Nephron progenitor cell (in vitro differentiated cells): Measurements from ENCODE around the gene C6orf62.
"Not testable (repeated sequence)": the region's sequence is repeated elsewhere in the genome, so short reads cannot be mapped to it uniquely, and the experiment has no call there.

Experiments used
- DNase-seq: peaks from one replicate; pipeline ENCODE4 v3.0.0; 2021
- H3K27ac Mint-ChIP-seq: 2 replicates; pipeline ENCODE4 v1.8.0; 2021; ENCODE audit warnings: mild to moderate bottlenecking, moderate library complexity, mixed read lengths
- H3K27me3 Mint-ChIP-seq: 2 replicates; pipeline ENCODE4 v1.8.0; 2021; ENCODE audit warnings: mild to moderate bottlenecking, low read depth, mixed read lengths; ENCODE audit not compliant: poor library complexity
- H3K36me3 Mint-ChIP-seq: 2 replicates; pipeline ENCODE4 v1.8.0; 2021; ENCODE audit warnings: low read depth, mixed read lengths
- H3K4me1 Mint-ChIP-seq: 2 replicates; pipeline ENCODE4 v1.8.0; 2021; ENCODE audit warnings: mixed read lengths
- H3K4me3 Mint-ChIP-seq: 2 replicates; pipeline ENCODE4 v1.8.0; 2021; ENCODE audit warnings: mild to moderate bottlenecking, moderate library complexity, mixed read lengths
- H3K9me3 Mint-ChIP-seq: 2 replicates; pipeline ENCODE4 v1.8.0; 2021; ENCODE audit warnings: mild to moderate bottlenecking, moderate library complexity, mixed read lengths
- TF ChIP-seq, protein P1 (sequence below): fragments of 200-600 bp; sonication (generic); IDR thresholded peaks from 2 replicates; pipeline ENCODE4 v1.5.0; 2021; ENCODE audit warnings: antibody characterized with exemption

The C6orf62 gene

DNA sequence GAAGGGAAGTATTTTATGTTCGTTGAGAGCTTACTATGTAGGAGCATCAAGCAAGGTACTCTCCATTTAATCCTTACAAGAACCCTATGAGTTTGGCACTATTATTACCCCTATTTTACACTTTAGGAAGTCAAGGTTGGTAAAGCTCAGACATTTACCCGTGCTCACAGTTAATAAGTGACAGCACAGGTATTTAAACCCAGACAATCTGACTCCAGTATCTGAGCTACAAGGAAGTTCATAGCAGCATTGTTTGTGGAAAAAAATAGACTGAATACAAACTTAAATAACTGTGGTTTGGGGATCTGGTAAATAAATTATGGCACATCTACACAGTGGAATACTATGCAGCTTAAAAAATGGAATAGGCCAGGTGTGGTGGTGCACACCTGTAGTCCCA, 34.6 kb upstream of the C6orf62 start:
- TF ChIP-seq, protein P1, sequence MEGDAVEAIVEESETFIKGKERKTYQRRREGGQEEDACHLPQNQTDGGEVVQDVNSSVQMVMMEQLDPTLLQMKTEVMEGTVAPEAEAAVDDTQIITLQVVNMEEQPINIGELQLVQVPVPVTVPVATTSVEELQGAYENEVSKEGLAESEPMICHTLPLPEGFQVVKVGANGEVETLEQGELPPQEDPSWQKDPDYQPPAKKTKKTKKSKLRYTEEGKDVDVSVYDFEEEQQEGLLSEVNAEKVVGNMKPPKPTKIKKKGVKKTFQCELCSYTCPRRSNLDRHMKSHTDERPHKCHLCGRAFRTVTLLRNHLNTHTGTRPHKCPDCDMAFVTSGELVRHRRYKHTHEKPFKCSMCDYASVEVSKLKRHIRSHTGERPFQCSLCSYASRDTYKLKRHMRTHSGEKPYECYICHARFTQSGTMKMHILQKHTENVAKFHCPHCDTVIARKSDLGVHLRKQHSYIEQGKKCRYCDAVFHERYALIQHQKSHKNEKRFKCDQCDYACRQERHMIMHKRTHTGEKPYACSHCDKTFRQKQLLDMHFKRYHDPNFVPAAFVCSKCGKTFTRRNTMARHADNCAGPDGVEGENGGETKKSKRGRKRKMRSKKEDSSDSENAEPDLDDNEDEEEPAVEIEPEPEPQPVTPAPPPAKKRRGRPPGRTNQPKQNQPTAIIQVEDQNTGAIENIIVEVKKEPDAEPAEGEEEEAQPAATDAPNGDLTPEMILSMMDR, result no peak
- Mint-ChIP-seq H3K9me3 (peaks cover 11% of the 10 kb centered on the region), H3K27ac (no peak overlapping the region), H3K4me3 (no peak overlapping the region), H3K36me3 (no peaks in the 10 kb centered on the region), H3K27me3 (peaks cover 9% of the 10 kb centered on the region), H3K4me1 (no peaks in the 10 kb centered on the region)
- no peak for DNase-seq

DNA sequence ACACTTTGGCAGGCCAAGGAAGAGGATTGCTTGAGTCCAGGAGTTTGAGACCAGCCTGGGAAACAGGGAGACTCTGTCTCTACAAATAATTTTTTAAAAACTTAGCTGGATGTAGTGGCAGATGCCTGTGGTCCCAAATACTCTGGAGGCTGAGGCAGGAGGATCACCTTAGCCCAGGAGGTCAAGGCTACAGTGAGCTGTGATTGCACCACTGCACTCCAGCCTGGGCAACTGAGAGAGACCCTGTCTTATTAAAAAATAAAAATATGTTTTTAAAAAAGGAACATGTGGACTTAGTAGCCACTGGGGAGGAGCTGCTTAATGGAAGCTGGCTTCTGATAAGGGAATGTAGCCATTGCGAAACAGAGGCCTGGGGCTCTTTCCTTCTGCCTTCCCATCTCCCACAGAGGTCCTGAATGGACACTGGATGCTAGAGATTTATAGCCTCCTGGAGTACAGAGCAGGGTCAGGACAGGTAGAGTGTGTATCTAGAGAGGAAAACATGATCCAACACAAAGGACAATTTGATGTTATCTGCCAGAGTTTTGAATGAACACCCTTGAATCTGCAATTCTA, 34.1 kb upstream of the C6orf62 start:
- no peak for DNase-seq
- Mint-ChIP-seq H3K27ac (no peak overlapping the region), H3K9me3 (peaks cover 11% of the 10 kb centered on the region), H3K27me3 (peaks cover 9% of the 10 kb centered on the region), H3K36me3 (no peaks in the 10 kb centered on the region), H3K4me3 (no peak overlapping the region), H3K4me1 (no peaks in the 10 kb centered on the region)
- TF ChIP-seq, protein P1, result no peak

DNA sequence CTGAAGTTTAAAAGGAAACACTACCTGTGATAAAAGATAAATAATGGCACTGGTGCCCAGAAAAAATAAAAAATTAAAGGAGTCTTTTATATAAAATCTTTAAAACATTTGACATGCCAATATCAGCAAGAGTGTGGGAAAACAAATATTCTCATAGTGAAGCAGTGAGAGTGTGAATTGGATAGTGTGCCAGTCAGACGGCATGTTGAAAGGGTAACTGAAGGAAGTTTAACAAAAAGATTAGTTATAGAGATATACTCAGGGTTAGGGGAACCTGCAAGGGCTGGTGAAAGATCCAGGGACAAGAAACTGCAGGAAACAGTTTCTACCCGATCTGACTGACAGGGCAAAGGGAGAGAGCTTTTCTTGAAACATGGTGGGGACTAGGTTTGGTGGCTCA, 33.5 kb upstream of the C6orf62 start:
- H3K36me3 Mint-ChIP-seq, result no peaks in the 10 kb centered on the region
- no peak overlapping the region for H3K4me3 Mint-ChIP-seq
- peaks cover 9% of the 10 kb centered on the region for H3K27me3 Mint-ChIP-seq
- DNase-seq, result no peak
- peaks cover 11% of the 10 kb centered on the region for H3K9me3 Mint-ChIP-seq
- H3K27ac Mint-ChIP-seq, result peak overlapping the region; percentile 2
- TF ChIP-seq, protein P1, result no peak
- H3K4me1 Mint-ChIP-seq, result no peaks in the 10 kb centered on the region

DNA sequence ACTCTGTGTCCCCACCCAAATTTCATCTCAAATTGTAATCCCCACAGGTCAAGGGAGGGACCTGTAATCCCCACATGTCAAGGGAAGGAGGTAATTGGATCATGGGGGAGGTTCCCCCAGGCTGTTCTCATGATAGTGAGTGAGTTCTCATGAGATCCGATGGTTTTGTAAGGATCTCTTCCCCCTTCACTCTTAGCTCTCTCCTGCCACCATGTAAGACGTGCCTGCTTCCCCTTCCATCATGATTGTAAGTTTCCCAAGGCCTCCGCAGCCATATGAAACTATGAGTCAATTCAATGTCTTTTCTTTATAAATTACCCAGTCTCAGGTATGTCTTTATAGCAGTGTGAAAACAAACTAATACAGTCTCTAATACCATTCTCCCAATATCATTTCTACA, 31.9 kb upstream of the C6orf62 start:
- not testable (repeated sequence) for H3K4me1 Mint-ChIP-seq, H3K4me3 Mint-ChIP-seq

DNA sequence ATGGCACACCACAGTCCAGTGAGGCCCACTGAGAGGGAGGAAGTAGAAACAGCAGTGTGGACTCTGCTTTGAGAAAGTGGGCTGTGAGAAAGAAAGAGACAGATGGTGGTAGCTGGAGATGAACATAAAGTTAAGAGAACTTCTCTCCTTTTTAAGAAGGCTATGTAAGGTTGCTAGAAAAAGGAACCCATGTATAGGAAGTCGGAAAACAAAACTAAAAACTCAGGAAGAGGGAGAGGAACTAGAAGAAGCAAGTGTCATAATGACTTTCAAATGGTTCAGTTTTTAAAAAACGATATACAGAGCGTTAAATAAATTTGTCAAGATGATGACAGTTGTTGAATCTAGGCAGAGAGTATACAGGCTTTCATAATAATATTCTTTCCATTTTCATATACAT, 30.3 kb upstream of the C6orf62 start:
- Mint-ChIP-seq H3K4me1 (no peaks in the 10 kb centered on the region), H3K27me3 (peaks cover 13% of the 10 kb centered on the region), H3K27ac (no peak overlapping the region), H3K4me3 (no peak overlapping the region), H3K36me3 (no peaks in the 10 kb centered on the region), H3K9me3 (peaks cover 9% of the 10 kb centered on the region)
- TF ChIP-seq, protein P1, result no peak
- DNase-seq, result no peak

More for the DNA sequence above, 31.9 kb upstream of the C6orf62 start:
- not testable (repeated sequence) for DNase-seq, H3K27me3 Mint-ChIP-seq, H3K36me3 Mint-ChIP-seq, H3K27ac Mint-ChIP-seq
- H3K9me3 Mint-ChIP-seq, result peaks cover 11% of the 10 kb centered on the region

DNA sequence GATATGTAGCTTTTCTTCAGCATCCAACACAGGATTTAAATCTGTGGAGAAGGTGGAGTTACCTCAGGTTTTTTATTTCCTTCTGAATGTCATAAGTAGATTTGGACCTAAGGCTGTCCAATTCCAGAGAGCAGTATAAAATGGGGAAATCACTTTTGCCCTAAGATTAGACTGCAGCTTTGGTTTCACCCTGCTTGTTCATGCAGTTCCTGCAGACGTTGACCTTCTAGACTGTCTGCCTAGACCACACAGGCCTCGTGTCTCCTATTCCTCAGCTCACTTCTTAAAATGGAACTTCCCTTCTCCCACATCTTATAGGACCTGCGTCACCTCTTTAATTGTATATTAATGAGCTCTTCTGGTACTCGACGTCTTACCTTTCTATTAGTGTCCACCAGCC, 26.0 kb upstream of the C6orf62 start:
- Mint-ChIP-seq H3K4me3 (no peak overlapping the region), H3K9me3 (no peaks in the 10 kb centered on the region), H3K36me3 (no peaks in the 10 kb centered on the region), H3K27ac (no peak overlapping the region), H3K27me3 (peaks cover 3% of the 10 kb centered on the region), H3K4me1 (no peaks in the 10 kb centered on the region)
- DNase-seq, result no peak
- TF ChIP-seq, protein P1, result no peak
